ENCODE results near the gene VWA2.
A peak's percentile ranks its signal among the peaks of the same experiment; 100 is the strongest.

Gene VWA2

GRCh38 chr10:114323023-114323422 is 84.0 kb downstream of the VWA2 start:
- H3K4me3 ChIP-seq (replicated peaks in 1 of 2; ENCODE audit: low read depth in 2 of 2, low read length in 2 of 2) = no peak overlapping the region
- no peak for TF ChIP-seq CTCF (IDR thresholded peaks at IDR 0.05; ENCODE audit: low read depth, low read length)
- peak in 1 of 2 donors; percentile 28 for DNase-seq (ENCODE audit: low read depth in 2 of 2)

GRCh38 chr10:114326795-114327194 is 87.7 kb downstream of the VWA2 start:
- DNase-seq (ENCODE audit: low read depth in 2 of 2) = no peak

GRCh38 chr10:114327537-114328440 is 88.7 kb downstream of the VWA2 start:
- no peak for DNase-seq (ENCODE audit: low read depth in 2 of 2)
- no peak overlapping the region for H3K4me3 ChIP-seq (replicated peaks in 1 of 2; ENCODE audit: low read depth in 2 of 2, low read length in 2 of 2)
- no peak for TF ChIP-seq CTCF (IDR thresholded peaks at IDR 0.05; ENCODE audit: low read depth, low read length)

More at GRCh38 chr10:114326795-114327194, 87.7 kb downstream of the VWA2 start:
- TF ChIP-seq CTCF (IDR thresholded peaks at IDR 0.05; ENCODE audit: low read depth, low read length) = no peak
- H3K4me3 ChIP-seq (replicated peaks in 1 of 2; ENCODE audit: low read depth in 2 of 2, low read length in 2 of 2) = no peak overlapping the region

GRCh38 chr10:114328441-114328812 is 89.4 kb downstream of the VWA2 start:
- no peak for TF ChIP-seq CTCF (IDR thresholded peaks at IDR 0.05; ENCODE audit: low read depth, low read length)
- no peak overlapping the region for H3K4me3 ChIP-seq (replicated peaks in 1 of 2; ENCODE audit: low read depth in 2 of 2, low read length in 2 of 2)
- no peak for DNase-seq (ENCODE audit: low read depth in 2 of 2)

GRCh38 chr10:114328874-114329273 is 89.8 kb downstream of the VWA2 start:
- TF ChIP-seq CTCF (IDR thresholded peaks at IDR 0.05; ENCODE audit: low read depth, low read length) = no peak
- peak in 1 of 2 donors; percentile 41 for DNase-seq (ENCODE audit: low read depth in 2 of 2)
- no peak overlapping the region for H3K4me3 ChIP-seq (replicated peaks in 1 of 2; ENCODE audit: low read depth in 2 of 2, low read length in 2 of 2)

- H3K4me3 ChIP-seq (replicated peaks in 1 of 2; ENCODE audit: low read depth in 2 of 2, low read length in 2 of 2) = no peak overlapping the region
- no peak for TF ChIP-seq CTCF (IDR thresholded peaks at IDR 0.05; ENCODE audit: low read depth, low read length)
- DNase-seq (ENCODE audit: low read depth in 2 of 2) = no peak
Measured at GRCh38 chr10:114329634-114330365, 90.7 kb downstream of the VWA2 start.

Data from cardiac fibroblast (primary cell).